K562 (cell line): ENCODE data around the gene MCRS1. TPM values are rescaled to one million over a fixed set of nuclear protein-coding genes. Genes with fewer than 3 reads are reported as not detected.

Experiments
- ATAC-seq: fragments of 200-7000 bp; cut with Tn5 transposase; 3 replicates; pipeline ENCODE4 v1.9.1; 2020; ENCODE audit warnings: moderate library complexity
- BruUV-seq: library from RNA; stranded (reverse); fragments of 400-500 nt; replicated peaks from 2 replicates; lab custom pipeline; 2021; lab: Mats Ljungman, UMichigan
- CTCF ChIA-PET: fragments of 300-600 bp; formaldehyde crosslinking; extraction: SDS; loops from one replicate; lab custom pipeline; 2021; ENCODE audit warnings: low intra/inter-chr PET ratio; lab: Yijun Ruan, JAX
- POLR2A ChIA-PET: fragments of 300-600, 350-650 bp; sonication (Branson Sonifier 250); formaldehyde crosslinking; extraction: SDS; loops from one replicate; lab custom pipeline; 2021; ENCODE audit warnings: antibody characterized with exemption, inconsistent platforms; lab: Yijun Ruan, JAX
- DNase-seq, 4 experiments: peaks; one replicate each; pipeline versions ENCODE4 v3.0.0 to v3.0.0-alpha.2; 2011 to 2018; ENCODE audit warnings: low spot score in 3 of 4, mixed read lengths in 3 of 4; ENCODE audit errors: extremely low read depth in 1 of 4
- FAIRE-seq: peaks from 2 replicates; lab custom pipeline; 2011; peaks lifted over from hg19 to GRCh38; lab: Jason Lieb, UNC
- H2AFZ ChIP-seq: 2 replicates; pipeline ENCODE4 v1.6.0; 2011; ENCODE audit warnings: low read depth, low read length, control low read depth, inconsistent platforms
- H3K27ac ChIP-seq: fragments of 200-600 bp; 3 replicates; pipeline ENCODE4 v1.8.0; 2011; ENCODE audit warnings: low read depth, mild to moderate bottlenecking, control low read depth, inconsistent platforms, low read length, moderate library complexity, mixed read lengths; ENCODE audit errors: extremely low read depth
- H3K27me3 ChIP-seq, 2 experiments: fragments of 300-600 bp in 1 of 2; 2 replicates in 1 of 2; 3 replicates in 1 of 2; pipeline versions ENCODE4 v1.6.0 to v1.8.0; 2011; ENCODE audit warnings: inconsistent platforms in 2 of 2, low read length in 2 of 2, mild to moderate bottlenecking in 1 of 2, mixed read lengths in 1 of 2, moderate library complexity in 1 of 2; ENCODE audit not compliant: control insufficient read depth in 2 of 2, insufficient read depth in 2 of 2
- H3K36me3 ChIP-seq: fragments of 300-600 bp; 3 replicates; pipeline ENCODE4 v1.8.0; 2011; ENCODE audit warnings: mild to moderate bottlenecking, low read length, inconsistent platforms; ENCODE audit not compliant: control insufficient read depth, insufficient read depth
- H3K4me1 ChIP-seq, 2 experiments: fragments of 200-600 bp in 1 of 2; replicated peaks in 1 of 2; 2 replicates in 1 of 2; 3 replicates in 1 of 2; pipeline versions ENCODE4 v1.5.1 to v1.8.0; 2011; ENCODE audit warnings: inconsistent platforms in 2 of 2, low read length in 2 of 2, mild to moderate bottlenecking in 1 of 2, mixed read lengths in 1 of 2, moderate library complexity in 1 of 2; ENCODE audit not compliant: control insufficient read depth in 2 of 2, insufficient read depth in 2 of 2
- H3K4me2 ChIP-seq: 2 replicates; pipeline ENCODE4 v1.6.1; 2011; ENCODE audit warnings: low read length, control low read depth, inconsistent platforms, mixed read lengths; ENCODE audit not compliant: insufficient read depth
- H3K4me3 ChIP-seq: fragments of 200-600 bp; sonication (generic), shearing (Covaris generic); 2 replicates; pipeline ENCODE4 v1.5.1; 2016; ENCODE audit warnings: control low read depth, inconsistent platforms
- H3K79me2 ChIP-seq: fragments of 200-600 bp; 3 replicates; pipeline ENCODE4 v1.8.0; 2011; ENCODE audit warnings: low read length, inconsistent platforms; ENCODE audit not compliant: control insufficient read depth, insufficient read depth
- H3K9ac ChIP-seq, 2 experiments: 2 replicates each; pipeline versions ENCODE4 v1.6.0 to v1.6.1; 2011; ENCODE audit warnings: low read depth in 2 of 2, low read length in 2 of 2, control low read depth in 1 of 2, inconsistent platforms in 1 of 2, mild to moderate bottlenecking in 1 of 2, mixed read lengths in 1 of 2; ENCODE audit not compliant: insufficient read depth in 1 of 2
- H3K9me1 ChIP-seq: one replicate; pipeline ENCODE4 v1.6.0; 2011; ENCODE audit warnings: inconsistent platforms, mild to moderate bottlenecking, low read length, moderate library complexity; ENCODE audit not compliant: control insufficient read depth, insufficient read depth
- H3K9me3 ChIP-seq: replicated peaks from 2 replicates; pipeline ENCODE4 v1.5.1; 2011; ENCODE audit warnings: low read depth, low read length, inconsistent platforms; ENCODE audit not compliant: control insufficient read depth, insufficient read depth
- H4K20me1 ChIP-seq: replicated peaks from 2 replicates; pipeline ENCODE4 v1.6.1; 2011; ENCODE audit warnings: low read length, inconsistent platforms, mixed read lengths; ENCODE audit not compliant: control insufficient read depth, insufficient read depth
- MTA1 ChIP-seq: fragments of 450-650 bp; IDR thresholded peaks from 2 replicates; pipeline ENCODE4 v1.6.1; 2017; ENCODE audit warnings: borderline replicate concordance
- RBFOX2 ChIP-seq: fragments of 200-400 bp; formaldehyde crosslinking; IDR thresholded peaks from 2 replicates; pipeline ENCODE4 v1.6.1; 2017; ENCODE audit warnings: low read depth, mild to moderate bottlenecking, low read length, moderate library complexity
- WGBS: fragments of 100-300 bp; shearing (Covaris generic); methylation state at CpG from one replicate; pipeline ENCODE4 v1.1.6; 2016; ENCODE audit warnings: low coverage, mixed read lengths; ENCODE audit not compliant: insufficient coverage; ENCODE audit errors: missing lambda C conversion rate; 5-methylcytosine and 5-hydroxymethylcytosine counted together
- in situ Hi-C: fragments of 300-500 bp; cut with MboI; formaldehyde crosslinking; loops from 4 replicates; pipeline ENCODE4 v1.15.0; 2018; ENCODE audit warnings: inconsistent platforms, mixed read lengths
- intact Hi-C: fragments of 100-400 bp; cut with micrococcal nuclease; formaldehyde crosslinking; loops from 2 replicates; pipeline ENCODE4 v1.14.2; 2022
- polyA plus RNA-seq, 8 experiments: library from polyadenylated mRNA; depleted of rRNA in 4 of 8; stranded (reverse) in 5 of 8; unstranded in 3 of 8; fragments of >200 nt; fragmentation: Nextera tagmentation in 2 of 8; fragmentation: Illumina TruSeq in 1 of 8; extraction: Ambion mirVana in 2 of 8; extraction: Trizol in 1 of 8; gene quantifications; 2 replicates each; pipeline versions ENCODE4 v1.2.1 to v1.2.3, GENCODE V29; 2011 to 2014; ENCODE audit warnings: inconsistent platforms in 1 of 8, missing spikeins in 1 of 8
- total RNA-seq, 7 experiments: library from RNA; depleted of rRNA in 6 of 7; stranded (reverse); fragments of >200 nt in 6 of 7; fragmentation: Illumina TruSeq in 2 of 7; extraction: Trizol in 2 of 7; gene quantifications; 2 replicates each; pipeline versions ENCODE4 v1.2.1 to v1.2.3, GENCODE V29; 2011 to 2021; ENCODE audit warnings: low replicate concordance in 1 of 7
- TF ChIP-seq, protein P1 (sequence below): sonication (generic); formaldehyde crosslinking; IDR thresholded peaks from 2 replicates; pipeline ENCODE4 v1.8.1; 2022; ENCODE audit warnings: missing genetic modification reagents
- TF ChIP-seq, protein P2 (sequence below): fragments of 450-650 bp; IDR thresholded peaks from 2 replicates; pipeline ENCODE4 v1.6.1; 2017; ENCODE audit warnings: antibody characterized with exemption, mild to moderate bottlenecking

The MCRS1 gene
- total and polyA plus RNA-seq, 9 of the 15 experiments (the other 6 are each of a cell fraction or from before 2014, with no cell fraction given): 50.0 to 100 (median 73.2) TPM

DNA sequence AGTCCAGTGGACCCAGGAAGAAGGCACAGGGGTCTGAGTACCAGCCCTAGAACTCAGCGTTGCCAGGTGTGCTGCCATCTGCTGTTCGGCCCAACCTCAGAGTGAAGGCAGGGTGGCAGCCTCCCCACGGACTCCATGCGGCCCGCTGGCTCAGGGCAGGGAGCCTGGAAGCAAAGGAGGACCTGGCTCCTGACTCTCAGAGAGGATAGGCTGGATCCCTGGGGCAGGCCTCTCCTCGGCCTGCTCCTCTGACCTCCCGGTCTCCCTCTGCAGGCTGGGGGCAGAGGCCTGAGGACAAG is 10.1 kb downstream of the MCRS1 start:
- H3K4me2 ChIP-seq: no peak overlapping the region
- TF ChIP-seq, protein P1, sequence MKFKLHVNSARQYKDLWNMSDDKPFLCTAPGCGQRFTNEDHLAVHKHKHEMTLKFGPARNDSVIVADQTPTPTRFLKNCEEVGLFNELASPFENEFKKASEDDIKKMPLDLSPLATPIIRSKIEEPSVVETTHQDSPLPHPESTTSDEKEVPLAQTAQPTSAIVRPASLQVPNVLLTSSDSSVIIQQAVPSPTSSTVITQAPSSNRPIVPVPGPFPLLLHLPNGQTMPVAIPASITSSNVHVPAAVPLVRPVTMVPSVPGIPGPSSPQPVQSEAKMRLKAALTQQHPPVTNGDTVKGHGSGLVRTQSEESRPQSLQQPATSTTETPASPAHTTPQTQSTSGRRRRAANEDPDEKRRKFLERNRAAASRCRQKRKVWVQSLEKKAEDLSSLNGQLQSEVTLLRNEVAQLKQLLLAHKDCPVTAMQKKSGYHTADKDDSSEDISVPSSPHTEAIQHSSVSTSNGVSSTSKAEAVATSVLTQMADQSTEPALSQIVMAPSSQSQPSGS (CRISPR knock-in tag): no peak
- TF ChIP-seq, protein P2, sequence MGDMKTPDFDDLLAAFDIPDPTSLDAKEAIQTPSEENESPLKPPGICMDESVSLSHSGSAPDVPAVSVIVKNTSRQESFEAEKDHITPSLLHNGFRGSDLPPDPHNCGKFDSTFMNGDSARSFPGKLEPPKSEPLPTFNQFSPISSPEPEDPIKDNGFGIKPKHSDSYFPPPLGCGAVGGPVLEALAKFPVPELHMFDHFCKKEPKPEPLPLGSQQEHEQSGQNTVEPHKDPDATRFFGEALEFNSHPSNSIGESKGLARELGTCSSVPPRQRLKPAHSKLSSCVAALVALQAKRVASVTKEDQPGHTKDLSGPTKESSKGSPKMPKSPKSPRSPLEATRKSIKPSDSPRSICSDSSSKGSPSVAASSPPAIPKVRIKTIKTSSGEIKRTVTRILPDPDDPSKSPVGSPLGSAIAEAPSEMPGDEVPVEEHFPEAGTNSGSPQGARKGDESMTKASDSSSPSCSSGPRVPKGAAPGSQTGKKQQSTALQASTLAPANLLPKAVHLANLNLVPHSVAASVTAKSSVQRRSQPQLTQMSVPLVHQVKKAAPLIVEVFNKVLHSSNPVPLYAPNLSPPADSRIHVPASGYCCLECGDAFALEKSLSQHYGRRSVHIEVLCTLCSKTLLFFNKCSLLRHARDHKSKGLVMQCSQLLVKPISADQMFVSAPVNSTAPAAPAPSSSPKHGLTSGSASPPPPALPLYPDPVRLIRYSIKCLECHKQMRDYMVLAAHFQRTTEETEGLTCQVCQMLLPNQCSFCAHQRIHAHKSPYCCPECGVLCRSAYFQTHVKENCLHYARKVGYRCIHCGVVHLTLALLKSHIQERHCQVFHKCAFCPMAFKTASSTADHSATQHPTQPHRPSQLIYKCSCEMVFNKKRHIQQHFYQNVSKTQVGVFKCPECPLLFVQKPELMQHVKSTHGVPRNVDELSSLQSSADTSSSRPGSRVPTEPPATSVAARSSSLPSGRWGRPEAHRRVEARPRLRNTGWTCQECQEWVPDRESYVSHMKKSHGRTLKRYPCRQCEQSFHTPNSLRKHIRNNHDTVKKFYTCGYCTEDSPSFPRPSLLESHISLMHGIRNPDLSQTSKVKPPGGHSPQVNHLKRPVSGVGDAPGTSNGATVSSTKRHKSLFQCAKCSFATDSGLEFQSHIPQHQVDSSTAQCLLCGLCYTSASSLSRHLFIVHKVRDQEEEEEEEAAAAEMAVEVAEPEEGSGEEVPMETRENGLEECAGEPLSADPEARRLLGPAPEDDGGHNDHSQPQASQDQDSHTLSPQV: no peak
- TF ChIP-seq RBFOX2 (peak; percentile 12; the same call in 1 of the 2 replicates), MTA1 (no peak)
- TF ChIP-seq, all 486 proteins: peak for 1
- ATAC-seq: no peak
- no peak for DNase-seq
- Histone ChIP-seq H3K27ac (no peak overlapping the region), H3K4me1 (peaks cover 0 to 20% of the 10 kb centered on the region in 2 experiments; a peak in 2 of 5 replicates), H4K20me1 (no peaks in the 10 kb centered on the region), H3K9ac (peak overlapping the region in 1 of 2 experiments; percentile 65; a peak in 1 of 4 replicates), H2AFZ (no peak overlapping the region), H3K9me1 (no peaks in the 10 kb centered on the region), H3K79me2 (no peaks in the 10 kb centered on the region), H3K9me3 (no peaks in the 10 kb centered on the region), H3K36me3 (peaks cover 60% of the 10 kb centered on the region; the same call in 2 of the 3 replicates), H3K4me3 (no peak overlapping the region), H3K27me3 (peaks cover 0 to 3% of the 10 kb centered on the region in 2 experiments; a peak in 2 of 5 replicates)
- in situ Hi-C loops: no loop called here
- POLR2A ChIA-PET: interaction anchor here (1.1 to 1.7 kb wide), 3 partner anchors 10 to 146 kb away, joined by 3 to 8 read pairs (median 4); partner anchors contain the start of gene MCRS1
- intact Hi-C loops: no loop called here
- no TSS peak for BruUV-seq
- FAIRE-seq: no peak
- CTCF ChIA-PET: no interaction called here
- WGBS: 83% methylated on average over 3 of the region's 7 CpGs
